ENCODE data around the gene FARP1.

FARP1 gene

GRCh38 chr13:98234348-98234747 lies 91.5 kb downstream of the FARP1 start:
- H3K36me3 ChIP-seq (ENCODE audit: insufficient read depth) = no peaks in the 10 kb centered on the region
- TF ChIP-seq CTCF (conservative IDR thresholded peaks at IDR 0.05; ENCODE audit: low read depth, low read length) = no peak
- no peaks in the 10 kb centered on the region for H3K4me1 ChIP-seq (ENCODE audit: low read depth, poor library complexity, severe bottlenecking)
- H3K4me3 ChIP-seq (IDR thresholded peaks at IDR 0.05; ENCODE audit: insufficient read depth, low read depth, low read length) = no peak overlapping the region
- no peaks in the 10 kb centered on the region for H3K27me3 ChIP-seq (ENCODE audit: insufficient read depth, low read depth)
- no peak overlapping the region for H3K27ac ChIP-seq
- H4K20me1 ChIP-seq (ENCODE audit: insufficient read depth) = no peaks in the 10 kb centered on the region
- no peak overlapping the region for H2AFZ ChIP-seq (ENCODE audit: low read depth)
- no peaks in the 10 kb centered on the region for H3K79me2 ChIP-seq (ENCODE audit: insufficient read depth, low read depth)
- H3K9ac ChIP-seq = no peak overlapping the region
- no peak overlapping the region for H3K4me2 ChIP-seq

- Histone ChIP-seq H3K9ac (no peak overlapping the region), H3K79me2 (ENCODE audit: insufficient read depth, low read depth) (no peaks in the 10 kb centered on the region), H3K27me3 (ENCODE audit: insufficient read depth, low read depth) (no peaks in the 10 kb centered on the region), H3K36me3 (ENCODE audit: insufficient read depth) (no peaks in the 10 kb centered on the region), H2AFZ (ENCODE audit: low read depth) (no peak overlapping the region), H3K4me1 (ENCODE audit: low read depth, poor library complexity, severe bottlenecking) (no peaks in the 10 kb centered on the region), H4K20me1 (ENCODE audit: insufficient read depth) (no peaks in the 10 kb centered on the region), H3K27ac (no peak overlapping the region), H3K4me2 (no peak overlapping the region), H3K4me3 (IDR thresholded peaks at IDR 0.05; ENCODE audit: insufficient read depth, low read depth, low read length) (no peak overlapping the region)
- TF ChIP-seq CTCF (conservative IDR thresholded peaks at IDR 0.05; ENCODE audit: low read depth, low read length) = no peak
Observed at GRCh38 chr13:98236197-98236596, 93.3 kb downstream of the FARP1 start.

- Histone ChIP-seq H3K79me2 (ENCODE audit: insufficient read depth, low read depth) (no peaks in the 10 kb centered on the region), H3K4me1 (ENCODE audit: low read depth, poor library complexity, severe bottlenecking) (no peaks in the 10 kb centered on the region), H4K20me1 (ENCODE audit: insufficient read depth) (no peaks in the 10 kb centered on the region), H3K27me3 (ENCODE audit: insufficient read depth, low read depth) (no peaks in the 10 kb centered on the region), H3K4me2 (no peak overlapping the region), H2AFZ (ENCODE audit: low read depth) (no peak overlapping the region), H3K4me3 (IDR thresholded peaks at IDR 0.05; ENCODE audit: insufficient read depth, low read depth, low read length) (no peak overlapping the region), H3K9ac (no peak overlapping the region), H3K36me3 (ENCODE audit: insufficient read depth) (no peaks in the 10 kb centered on the region), H3K27ac (no peak overlapping the region)
- no peak for TF ChIP-seq CTCF (conservative IDR thresholded peaks at IDR 0.05; ENCODE audit: low read depth, low read length)
Observed at GRCh38 chr13:98237331-98237730, 94.4 kb downstream of the FARP1 start.

GRCh38 chr13:98239162-98240076 lies 96.5 kb downstream of the FARP1 start:
- H3K9ac ChIP-seq = no peak overlapping the region
- H3K27ac ChIP-seq = no peak overlapping the region
- no peaks in the 10 kb centered on the region for H3K4me1 ChIP-seq (ENCODE audit: low read depth, poor library complexity, severe bottlenecking)
- no peaks in the 10 kb centered on the region for H3K27me3 ChIP-seq (ENCODE audit: insufficient read depth, low read depth)
- H3K79me2 ChIP-seq (ENCODE audit: insufficient read depth, low read depth) = no peaks in the 10 kb centered on the region
- no peaks in the 10 kb centered on the region for H4K20me1 ChIP-seq (ENCODE audit: insufficient read depth)
- TF ChIP-seq CTCF (conservative IDR thresholded peaks at IDR 0.05; ENCODE audit: low read depth, low read length) = no peak
- no peaks in the 10 kb centered on the region for H3K36me3 ChIP-seq (ENCODE audit: insufficient read depth)
- H3K4me2 ChIP-seq = no peak overlapping the region
- no peak overlapping the region for H2AFZ ChIP-seq (ENCODE audit: low read depth)
- H3K4me3 ChIP-seq (IDR thresholded peaks at IDR 0.05; ENCODE audit: insufficient read depth, low read depth, low read length) = no peak overlapping the region
